Hepatocyte (in vitro differentiated cells): Measurements from ENCODE around the gene NECAB2. TPM values are rescaled to one million over a fixed set of nuclear protein-coding genes. Genes with fewer than 3 reads are reported as not detected.

Experiments used
- DNase-seq: peaks from one replicate; pipeline ENCODE4 v3.0.0-alpha.2; 2016; ENCODE audit warnings: low spot score
- H2AFZ ChIP-seq: fragments of 200-600 bp; sonication (generic); 2 replicates; pipeline ENCODE4 v1.6.0; 2016; ENCODE audit warnings: antibody characterized with exemption, mild to moderate bottlenecking
- H3K27ac ChIP-seq: fragments of 200-600 bp; sonication (generic); 2 replicates; pipeline ENCODE4 v1.5.1; 2016; ENCODE audit warnings: mild to moderate bottlenecking
- H3K27me3 ChIP-seq: fragments of 200-600 bp; sonication (generic); 2 replicates; pipeline ENCODE4 v1.6.1; 2016
- H3K36me3 ChIP-seq: fragments of 200-600 bp; sonication (generic); replicated peaks from 2 replicates; pipeline ENCODE4 v1.5.1; 2016; ENCODE audit warnings: low read depth; ENCODE audit not compliant: insufficient read depth
- H3K4me1 ChIP-seq: fragments of 200-600 bp; sonication (generic); 2 replicates; pipeline ENCODE4 v1.5.1; 2016; ENCODE audit warnings: mild to moderate bottlenecking, moderate library complexity; ENCODE audit not compliant: insufficient read depth
- H3K4me2 ChIP-seq: fragments of 200-600 bp; sonication (generic); 2 replicates; pipeline ENCODE4 v1.6.0; 2016
- H3K4me3 ChIP-seq: fragments of 200-600 bp; sonication (generic); 2 replicates; pipeline ENCODE4 v1.5.1; 2016; ENCODE audit warnings: mild to moderate bottlenecking
- H3K79me2 ChIP-seq: fragments of 200-600 bp; sonication (generic); 2 replicates; pipeline ENCODE4 v1.6.0; 2017; ENCODE audit warnings: mild to moderate bottlenecking
- H3K9me2 ChIP-seq: fragments of 200-600 bp; sonication (generic); replicated peaks from 2 replicates; pipeline ENCODE4 v1.6.0; 2017; ENCODE audit warnings: mild to moderate bottlenecking; ENCODE audit not compliant: insufficient read depth
- H3K9me3 ChIP-seq: fragments of 200-600 bp; sonication (generic); 2 replicates; pipeline ENCODE4 v1.5.1; 2016; ENCODE audit warnings: low read depth, mild to moderate bottlenecking
- H4K20me1 ChIP-seq: fragments of 200-600 bp; sonication (generic); 2 replicates; pipeline ENCODE4 v1.6.0; 2016; ENCODE audit warnings: mild to moderate bottlenecking; ENCODE audit not compliant: insufficient read depth, poor library complexity, severe bottlenecking
- CTCF ChIP-seq: fragments of 200-600 bp; sonication (generic); IDR thresholded peaks from 2 replicates; pipeline ENCODE4 v1.5.1; 2016; ENCODE audit warnings: antibody characterized with exemption, mild to moderate bottlenecking; ENCODE audit not compliant: poor library complexity
- EZH2 ChIP-seq: fragments of 200-600 bp; sonication (generic); IDR thresholded peaks from 2 replicates; pipeline ENCODE4 v1.6.1; 2016; ENCODE audit warnings: antibody characterized with exemption, mild to moderate bottlenecking, borderline replicate concordance
- EZH2phosphoT487 ChIP-seq: fragments of 200-600 bp; sonication (generic); IDR thresholded peaks from one replicate; pipeline ENCODE4 v1.6.1; 2018; ENCODE audit warnings: antibody characterized with exemption, mild to moderate bottlenecking, low read depth, moderate library complexity; ENCODE audit not compliant: unreplicated experiment, severe bottlenecking
- WGBS: methylation state at CpG from one replicate; pipeline ENCODE4 v1.1.6; 2016; ENCODE audit warnings: low lambda C conversion rate; ENCODE audit errors: missing lambda C conversion rate; 5-methylcytosine and 5-hydroxymethylcytosine counted together
- polyA plus RNA-seq: library from polyadenylated mRNA; unstranded; fragments of >200 nt; fragmentation: Nextera tagmentation; extraction: Ambion mirVana; gene quantifications from 2 replicates; pipeline ENCODE4 v1.2.1, GENCODE V29; 2016
- total RNA-seq: library from RNA; depleted of rRNA; stranded (reverse); fragments of >200 nt; gene quantifications from 2 replicates; pipeline ENCODE4 v1.2.3, GENCODE V29; 2014

NECAB2 gene
- total and polyA plus RNA-seq, 2 experiments from 2014 or later: 1.1 TPM; not detected in 1

GRCh38 chr16:84029297-84030047, 61.4 kb downstream of the NECAB2 start:
- 87% methylated on average over 14 of the region's 14 CpGs for WGBS
- DNase-seq: no peak

GRCh38 chr16:84031556-84031955, 63.5 kb downstream of the NECAB2 start:
- Histone ChIP-seq H3K4me2 (no peak overlapping the region), H4K20me1 (no peaks in the 10 kb centered on the region), H2AFZ (no peak overlapping the region), H3K27ac (no peak overlapping the region), H3K4me1 (no peaks in the 10 kb centered on the region), H3K36me3 (no peaks in the 10 kb centered on the region), H3K79me2 (no peaks in the 10 kb centered on the region), H3K9me2 (no peaks in the 10 kb centered on the region), H3K4me3 (no peak overlapping the region), H3K9me3 (no peaks in the 10 kb centered on the region), H3K27me3 (no peaks in the 10 kb centered on the region)
- WGBS: 86% methylated on average over 17 of the region's 17 CpGs
- no peak for DNase-seq
- no peak for TF ChIP-seq EZH2
- no peak for TF ChIP-seq EZH2phosphoT487

More at GRCh38 chr16:84029297-84030047, 61.4 kb downstream of the NECAB2 start:
- H3K27me3 ChIP-seq: no peaks in the 10 kb centered on the region
- H3K79me2 ChIP-seq: no peaks in the 10 kb centered on the region
- no peaks in the 10 kb centered on the region for H3K36me3 ChIP-seq
- no peaks in the 10 kb centered on the region for H3K9me3 ChIP-seq
- no peak overlapping the region for H3K4me3 ChIP-seq
- no peaks in the 10 kb centered on the region for H4K20me1 ChIP-seq
- TF ChIP-seq EZH2phosphoT487: no peak
- TF ChIP-seq EZH2: no peak
- no peak for TF ChIP-seq CTCF
- H2AFZ ChIP-seq: no peak overlapping the region
- no peaks in the 10 kb centered on the region for H3K9me2 ChIP-seq
- no peak overlapping the region for H3K4me2 ChIP-seq
- no peak overlapping the region for H3K27ac ChIP-seq
- no peaks in the 10 kb centered on the region for H3K4me1 ChIP-seq

GRCh38 chr16:84032458-84033178, 64.6 kb downstream of the NECAB2 start:
- no peaks in the 10 kb centered on the region for H3K9me3 ChIP-seq
- H4K20me1 ChIP-seq: no peaks in the 10 kb centered on the region
- TF ChIP-seq EZH2phosphoT487: no peak
- TF ChIP-seq CTCF: no peak
- no peak for TF ChIP-seq EZH2
- H3K4me2 ChIP-seq: no peak overlapping the region
- H3K4me3 ChIP-seq: no peak overlapping the region
- H3K79me2 ChIP-seq: no peaks in the 10 kb centered on the region
- no peaks in the 10 kb centered on the region for H3K9me2 ChIP-seq
- no peaks in the 10 kb centered on the region for H3K36me3 ChIP-seq
- H3K27ac ChIP-seq: no peak overlapping the region
- DNase-seq: no peak
- no peaks in the 10 kb centered on the region for H3K4me1 ChIP-seq
- H2AFZ ChIP-seq: no peak overlapping the region
- H3K27me3 ChIP-seq: no peaks in the 10 kb centered on the region
- WGBS: 81% methylated on average over 13 of the region's 15 CpGs
